GM19193 (cell line): Measurements from ENCODE around the gene FPR1.

ENCODE experiments used
- POLR2A ChIP-seq: IDR thresholded peaks from 4 replicates; pipeline ENCODE4 v1.6.1; 2011; ENCODE audit not compliant: insufficient read depth, insufficient read length; ENCODE audit errors: extremely low read depth

The FPR1 gene

DNA sequence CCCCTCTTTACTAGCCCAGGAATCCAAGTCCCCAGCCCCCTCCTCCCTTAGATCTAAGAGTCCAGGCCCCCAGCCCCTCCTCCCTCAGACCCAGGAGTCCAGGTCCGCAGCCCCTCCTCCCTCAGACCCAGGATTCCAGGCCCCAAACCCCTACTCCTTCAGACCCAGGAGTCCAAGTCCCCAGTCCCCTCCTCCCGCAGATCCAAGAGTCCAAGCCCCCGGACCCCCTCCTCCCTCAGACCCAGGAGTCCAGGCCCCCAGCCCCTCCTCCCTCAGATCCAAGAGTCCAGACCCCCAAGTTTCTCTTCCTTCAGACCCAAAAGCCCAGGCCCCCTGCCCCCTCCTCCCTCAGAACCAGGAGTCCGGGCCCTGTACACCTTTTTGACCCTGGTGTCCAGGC, 47.1 kb downstream of the FPR1 start:
- TF ChIP-seq POLR2A = no peak

DNA sequence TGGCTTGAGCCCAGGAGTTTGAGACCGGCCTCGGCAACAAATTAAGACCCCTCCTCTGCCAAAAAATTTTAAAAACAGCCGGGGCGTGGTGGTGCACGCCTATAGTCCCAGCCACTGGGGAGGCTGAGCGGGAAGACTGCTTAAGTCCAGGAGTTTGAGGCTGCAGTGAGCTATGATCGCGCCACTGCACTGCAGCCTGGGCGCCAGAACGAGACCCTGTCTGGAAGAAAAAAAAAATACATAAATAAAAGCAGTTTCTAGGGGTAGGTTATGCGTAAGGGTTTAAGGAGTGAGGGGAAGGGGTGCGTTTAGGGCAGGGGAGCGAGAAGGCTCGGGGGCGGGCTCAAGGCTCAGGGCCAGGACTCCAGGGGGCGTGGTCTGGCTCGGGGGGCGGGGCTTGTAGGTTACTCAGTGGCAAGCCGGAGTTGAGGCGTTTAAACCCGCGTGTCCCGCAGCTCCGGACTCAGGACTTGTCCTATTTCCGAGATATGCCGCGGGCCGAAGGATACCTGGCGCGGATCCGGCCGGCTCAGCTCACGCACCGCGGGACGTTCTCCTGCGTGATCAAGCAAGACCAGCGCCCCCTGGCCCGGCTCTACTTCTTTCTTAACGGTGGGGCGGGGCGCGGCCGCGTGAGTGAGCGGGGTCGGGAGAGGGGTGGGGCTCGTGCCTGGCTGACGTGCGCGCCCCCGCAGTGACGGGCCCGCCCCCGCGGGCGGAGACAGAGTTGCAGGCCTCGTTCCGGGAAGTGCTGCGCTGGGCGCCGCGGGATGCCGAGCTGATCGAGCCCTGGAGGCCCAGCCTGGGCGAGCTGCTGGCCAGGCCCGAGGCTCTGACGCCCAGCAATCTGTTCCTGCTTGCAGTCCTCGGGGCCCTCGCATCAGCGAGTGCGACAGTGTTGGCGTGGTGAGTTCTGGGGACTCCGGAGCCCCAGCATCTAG, 47.8 kb downstream of the FPR1 start:
- peak; percentile 95 for TF ChIP-seq POLR2A

DNA sequence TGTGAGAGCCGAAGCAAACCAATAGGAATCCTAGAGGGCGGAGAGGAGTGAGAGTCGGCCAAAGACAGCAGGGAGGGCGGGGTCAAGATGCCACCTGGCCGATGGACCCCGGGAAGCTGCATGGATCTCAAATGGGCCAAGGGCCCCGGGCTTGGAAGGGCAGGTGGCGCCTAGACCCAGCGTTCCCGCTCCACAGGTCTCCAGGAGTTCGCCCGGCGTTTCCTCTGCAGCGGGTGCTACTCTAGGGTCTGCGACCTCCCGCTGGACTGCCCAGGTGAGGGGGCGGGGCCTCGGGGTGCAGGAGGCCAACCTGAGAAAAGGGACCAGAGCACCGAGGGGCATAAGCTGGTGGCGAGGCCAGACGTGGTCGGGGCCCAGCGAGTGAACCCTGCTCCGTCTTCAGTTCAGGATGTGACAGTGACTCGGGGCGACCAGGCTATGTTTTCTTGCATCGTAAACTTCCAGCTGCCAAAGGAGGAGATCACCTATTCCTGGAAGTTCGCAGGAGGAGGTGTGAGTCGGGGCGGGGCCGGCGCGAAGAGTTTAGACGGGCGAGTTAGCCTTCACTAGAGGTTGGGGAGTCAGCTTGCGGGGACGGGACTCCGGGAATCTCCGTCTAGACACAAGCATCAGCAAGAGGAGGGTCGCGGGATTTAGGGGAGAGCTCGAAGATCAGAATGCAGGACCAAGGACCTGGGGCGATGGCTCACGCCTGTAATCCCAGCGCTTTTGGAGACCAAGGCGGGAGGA, 48.7 kb downstream of the FPR1 start:
- TF ChIP-seq POLR2A = no peak

DNA sequence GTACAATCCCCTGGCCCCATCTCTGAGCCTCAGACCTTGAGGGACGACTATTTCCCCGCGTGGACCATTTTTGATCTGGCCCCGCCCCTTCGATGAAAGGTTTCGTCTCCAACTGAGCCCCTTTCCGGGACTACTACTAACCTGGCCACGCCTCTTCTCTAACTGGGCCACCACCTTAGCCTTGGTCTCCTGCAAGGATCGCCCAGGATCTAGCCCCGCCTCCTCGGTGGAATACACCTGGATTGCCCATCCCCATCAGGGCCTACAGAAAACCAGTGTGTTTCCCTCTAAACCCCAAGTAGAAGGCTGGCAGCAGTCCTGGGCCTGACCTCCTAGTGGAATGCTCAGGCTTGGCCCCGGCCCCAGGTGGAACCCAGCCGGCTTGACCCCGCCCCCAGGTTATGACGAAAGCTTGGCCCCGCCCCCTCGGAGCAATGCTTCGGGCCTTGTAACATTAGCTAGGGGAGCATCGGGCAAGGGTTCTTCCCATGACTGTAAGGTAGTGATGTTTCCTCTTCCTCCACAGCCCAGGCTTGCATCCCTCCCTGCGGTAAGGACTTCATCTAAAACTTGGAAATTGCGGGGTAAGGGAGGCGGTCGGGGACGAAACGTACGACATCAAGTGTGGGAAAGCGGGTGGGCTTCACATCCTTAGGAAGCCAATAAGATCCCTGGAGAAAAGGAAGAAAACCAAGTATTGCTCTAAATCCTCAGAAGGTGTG, 49.4 kb downstream of the FPR1 start:
- TF ChIP-seq POLR2A = no peak

DNA sequence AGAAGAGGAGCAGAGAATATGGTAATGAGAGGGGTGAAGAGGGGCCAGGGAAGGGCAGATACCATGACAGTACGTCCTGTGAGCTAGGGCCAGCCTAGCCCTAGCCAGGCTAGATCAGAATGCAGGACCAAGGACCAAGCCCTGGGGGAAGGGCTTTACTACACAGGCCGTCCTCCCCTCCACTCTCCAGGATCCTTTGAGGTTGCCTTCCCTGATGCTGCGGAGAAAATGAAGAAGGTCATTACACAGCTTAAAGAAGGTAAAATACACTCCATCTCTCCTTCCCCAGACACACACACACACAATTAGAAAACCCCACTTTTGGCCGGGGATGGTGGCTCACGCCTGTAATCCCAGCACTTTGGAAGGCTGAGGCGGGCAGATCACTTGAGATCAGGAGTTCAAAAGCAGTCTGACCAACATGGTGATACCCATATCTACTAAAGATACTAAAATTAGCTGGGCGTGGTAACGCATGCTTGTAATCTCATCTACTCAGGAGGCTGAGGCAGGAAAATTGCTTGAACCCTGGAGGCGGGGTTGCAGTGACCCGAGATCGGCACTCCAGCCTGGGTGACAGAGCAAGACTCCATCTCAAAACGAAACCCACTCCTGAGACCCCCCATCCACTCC, 50.1 kb downstream of the FPR1 start:
- TF ChIP-seq POLR2A = no peak

DNA sequence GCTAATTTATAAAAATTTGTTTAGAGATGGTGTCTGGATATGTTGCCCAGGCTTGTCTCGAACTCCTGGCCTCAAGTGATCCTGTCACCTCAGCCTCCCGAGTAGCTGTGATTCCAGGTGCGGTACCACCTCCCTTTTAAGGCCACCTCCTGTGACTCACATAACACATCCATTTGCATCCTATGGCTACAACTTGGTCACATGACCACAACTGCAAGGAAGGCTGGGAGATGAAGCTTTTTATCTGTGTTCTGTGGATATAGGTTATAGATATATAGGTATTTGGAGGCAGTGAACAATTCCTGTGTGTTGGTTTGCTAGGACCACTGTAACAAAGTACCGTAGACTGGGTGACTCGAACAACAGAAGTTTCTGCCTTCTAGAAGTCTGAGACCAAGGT, 52.5 kb downstream of the FPR1 start:
- TF ChIP-seq POLR2A = no peak

DNA sequence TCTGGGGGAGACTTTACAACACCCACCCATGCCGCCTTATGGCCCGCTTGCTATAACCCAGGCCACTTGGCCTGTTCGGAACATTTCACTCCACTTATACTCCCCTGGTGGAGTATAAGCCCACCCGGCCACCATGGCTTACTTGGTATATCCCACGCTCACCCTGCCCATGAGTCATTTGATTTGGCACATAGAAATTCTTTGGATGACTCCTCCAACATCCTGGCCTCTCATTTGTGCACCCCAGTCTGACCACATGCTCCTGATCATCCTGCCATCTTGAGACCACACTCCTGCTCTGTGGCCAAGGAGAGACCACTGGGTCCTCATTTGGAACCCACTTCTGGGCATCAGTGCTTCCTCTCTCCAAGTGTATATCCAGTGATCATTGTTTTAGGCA, 53.4 kb downstream of the FPR1 start:
- no peak for TF ChIP-seq POLR2A

DNA sequence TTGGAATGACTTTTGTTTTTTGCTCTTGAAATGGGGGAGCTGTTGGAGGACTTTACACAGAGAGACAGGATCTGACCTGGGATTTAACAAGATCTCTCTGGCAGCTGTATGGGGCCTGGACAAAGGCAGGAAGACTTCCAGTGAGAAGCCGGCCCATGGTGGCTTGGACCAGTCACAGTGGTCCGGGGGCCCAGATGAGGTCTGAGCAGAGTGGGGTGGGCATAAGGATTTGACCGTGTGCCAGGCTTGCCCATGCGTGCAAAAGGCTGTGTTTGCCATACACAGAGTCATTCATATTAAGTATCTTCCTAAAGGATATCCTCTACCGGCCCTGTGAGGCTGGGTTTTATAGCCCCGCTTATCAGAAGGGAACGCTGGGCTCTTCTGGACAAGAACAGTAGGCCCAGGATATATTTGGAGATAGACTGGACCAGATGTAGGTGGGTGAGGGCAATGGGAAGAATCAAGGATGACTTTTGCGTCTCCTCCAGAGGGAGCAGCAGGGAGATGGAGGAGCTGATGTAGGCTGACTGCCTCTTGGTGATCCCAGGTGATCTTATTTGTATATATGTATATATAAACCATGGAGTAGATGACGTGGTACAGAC, 54.4 kb downstream of the FPR1 start:
- TF ChIP-seq POLR2A = no peak

DNA sequence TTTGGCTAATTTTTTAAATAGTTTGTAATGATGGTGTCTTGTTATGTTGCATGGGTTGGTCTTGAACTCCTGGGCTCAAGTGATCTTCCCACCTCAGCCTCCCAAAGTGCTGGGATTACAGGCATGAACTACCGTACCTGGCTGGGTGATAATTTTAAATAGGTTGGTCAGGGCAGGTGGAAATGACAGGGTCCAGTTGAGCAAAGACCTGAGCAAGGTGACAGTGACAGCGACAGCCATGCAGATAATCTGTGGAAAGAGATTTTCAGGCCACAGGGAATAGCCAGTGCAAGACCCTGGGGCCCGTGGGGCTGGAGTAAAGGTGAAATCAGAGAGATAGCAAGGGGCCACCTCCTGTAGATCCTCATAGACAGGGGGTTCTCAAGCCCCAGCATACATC, 55.1 kb downstream of the FPR1 start:
- no peak for TF ChIP-seq POLR2A
